MM.1S (cell line): ENCODE measurements around the gene TMEM178B.

Source experiments
- DNase-seq: peaks from one replicate; pipeline ENCODE4 v3.0.0-alpha.2; 2015
- H2AFZ ChIP-seq: fragments of 300-600 bp; sonication (generic); 2 replicates; pipeline ENCODE4 v1.6.0; 2016; ENCODE audit warnings: antibody characterized with exemption, low read length
- H3F3A ChIP-seq: fragments of 300-600 bp; sonication (generic); 2 replicates; pipeline ENCODE4 v1.6.1; 2016; ENCODE audit warnings: mild to moderate bottlenecking, antibody characterized with exemption, low read length, moderate library complexity, mixed read lengths; ENCODE audit not compliant: insufficient read depth
- H3K27ac ChIP-seq: fragments of 300-600 bp; sonication (generic); 2 replicates; pipeline ENCODE4 v1.5.1; 2016; ENCODE audit warnings: mild to moderate bottlenecking, low read length
- H3K27me3 ChIP-seq: fragments of 300-600 bp; sonication (generic); replicated peaks from 2 replicates; pipeline ENCODE4 v1.6.0; 2016; ENCODE audit warnings: low read length; ENCODE audit not compliant: insufficient read depth
- H3K36me3 ChIP-seq: fragments of 300-600 bp; sonication (generic); replicated peaks from 2 replicates; pipeline ENCODE4 v1.6.1; 2016; ENCODE audit warnings: mild to moderate bottlenecking, low read length, mixed read lengths; ENCODE audit not compliant: insufficient read depth
- H3K4me1 ChIP-seq: fragments of 300-600 bp; sonication (generic); 2 replicates; pipeline ENCODE4 v1.6.1; 2016; ENCODE audit warnings: low read length, mixed read lengths
- H3K4me2 ChIP-seq: fragments of 300-600 bp; sonication (generic); 2 replicates; pipeline ENCODE4 v1.6.0; 2016; ENCODE audit warnings: low read depth, low read length
- H3K4me3 ChIP-seq: fragments of 300-600 bp; sonication (generic); 2 replicates; pipeline ENCODE4 v1.5.1; 2016; ENCODE audit warnings: low read length, mixed read lengths
- H3K79me2 ChIP-seq: fragments of 300-600 bp; sonication (generic); 2 replicates; pipeline ENCODE4 v1.6.1; 2016; ENCODE audit warnings: mixed run types, low read length, mixed read lengths
- H3K9ac ChIP-seq: fragments of 300-600 bp; sonication (generic); 2 replicates; pipeline ENCODE4 v1.6.1; 2016; ENCODE audit warnings: low read length, mixed read lengths
- H3K9me2 ChIP-seq: fragments of 300-600 bp; sonication (generic); replicated peaks from 2 replicates; pipeline ENCODE4 v1.6.1; 2016; ENCODE audit warnings: mild to moderate bottlenecking, low read length, mixed read lengths; ENCODE audit not compliant: insufficient read depth
- H3K9me3 ChIP-seq: fragments of 300-600 bp; sonication (generic); replicated peaks from 2 replicates; pipeline ENCODE4 v1.6.1; 2016; ENCODE audit warnings: mild to moderate bottlenecking, low read length, mixed read lengths; ENCODE audit not compliant: insufficient read depth
- H4K20me1 ChIP-seq: fragments of 300-600 bp; sonication (generic); 2 replicates; pipeline ENCODE4 v1.6.1; 2016; ENCODE audit warnings: mild to moderate bottlenecking, low read length, moderate library complexity, mixed read lengths; ENCODE audit not compliant: insufficient read depth
- CTCF ChIP-seq: fragments of 300-600 bp; sonication (generic); IDR thresholded peaks from 2 replicates; pipeline ENCODE4 v1.5.1; 2016; ENCODE audit warnings: antibody characterized with exemption, low read length, mixed read lengths
- EZH2 ChIP-seq: fragments of 300-600 bp; sonication (generic); optimal IDR thresholded peaks from 2 replicates; pipeline ENCODE3; 2017; ENCODE audit warnings: low read depth, mild to moderate bottlenecking, antibody characterized with exemption, low read length, mixed read lengths
- EZH2phosphoT487 ChIP-seq: fragments of 300-600 bp; sonication (generic); IDR thresholded peaks from 2 replicates; pipeline ENCODE4 v1.6.1; 2018; ENCODE audit warnings: antibody characterized with exemption, low read length

Gene TMEM178B

GRCh38 chr7:141361479-141361878, 287.6 kb downstream of the TMEM178B start:
- H3K4me2 ChIP-seq: no peak overlapping the region
- no peaks in the 10 kb centered on the region for H3F3A ChIP-seq
- no peak overlapping the region for H3K4me3 ChIP-seq
- DNase-seq: no peak
- H3K36me3 ChIP-seq: no peaks in the 10 kb centered on the region
- no peaks in the 10 kb centered on the region for H3K9me2 ChIP-seq
- H3K4me1 ChIP-seq: no peaks in the 10 kb centered on the region
- no peak for TF ChIP-seq EZH2phosphoT487
- no peak for TF ChIP-seq EZH2
- no peak for TF ChIP-seq CTCF
- H4K20me1 ChIP-seq: no peaks in the 10 kb centered on the region
- H3K79me2 ChIP-seq: no peaks in the 10 kb centered on the region
- H3K9me3 ChIP-seq: no peaks in the 10 kb centered on the region
- no peak overlapping the region for H2AFZ ChIP-seq
- no peak overlapping the region for H3K9ac ChIP-seq
- H3K27ac ChIP-seq: no peak overlapping the region
- H3K27me3 ChIP-seq: no peaks in the 10 kb centered on the region

- Histone ChIP-seq H2AFZ (no peak overlapping the region), H3K4me1 (no peaks in the 10 kb centered on the region), H3K79me2 (no peaks in the 10 kb centered on the region), H3K27ac (no peak overlapping the region), H3K36me3 (no peaks in the 10 kb centered on the region), H3K9me3 (no peaks in the 10 kb centered on the region), H3F3A (no peaks in the 10 kb centered on the region), H3K4me3 (no peak overlapping the region), H3K9me2 (no peaks in the 10 kb centered on the region), H3K9ac (no peak overlapping the region), H3K4me2 (no peak overlapping the region), H3K27me3 (no peaks in the 10 kb centered on the region), H4K20me1 (no peaks in the 10 kb centered on the region)
- TF ChIP-seq EZH2phosphoT487 (no peak), CTCF (no peak), EZH2 (no peak)
- DNase-seq: no peak
These were observed 288.1 kb downstream of the TMEM178B start for GRCh38 chr7:141361960-141362359.

- no peaks in the 10 kb centered on the region for H3K27me3 ChIP-seq
- H4K20me1 ChIP-seq: no peaks in the 10 kb centered on the region
- TF ChIP-seq EZH2phosphoT487 (no peak), CTCF (no peak), EZH2 (no peak)
- no peak overlapping the region for H2AFZ ChIP-seq
- no peak overlapping the region for H3K4me2 ChIP-seq
- H3K27ac ChIP-seq: no peak overlapping the region
- H3K79me2 ChIP-seq: no peaks in the 10 kb centered on the region
- H3F3A ChIP-seq: no peaks in the 10 kb centered on the region
- H3K9me3 ChIP-seq: no peaks in the 10 kb centered on the region
- no peaks in the 10 kb centered on the region for H3K9me2 ChIP-seq
- H3K36me3 ChIP-seq: no peaks in the 10 kb centered on the region
- H3K4me3 ChIP-seq: no peak overlapping the region
- no peak overlapping the region for H3K9ac ChIP-seq
- DNase-seq: no peak
- no peaks in the 10 kb centered on the region for H3K4me1 ChIP-seq
These were observed 288.9 kb downstream of the TMEM178B start for GRCh38 chr7:141362580-141363435.
